Measurements from ENCODE around the gene CCDC138.
"Not testable (repeated sequence)": the region's sequence is repeated elsewhere in the genome, so short reads cannot be mapped to it uniquely, and the experiment has no call there.

CCDC138 gene, protein sequence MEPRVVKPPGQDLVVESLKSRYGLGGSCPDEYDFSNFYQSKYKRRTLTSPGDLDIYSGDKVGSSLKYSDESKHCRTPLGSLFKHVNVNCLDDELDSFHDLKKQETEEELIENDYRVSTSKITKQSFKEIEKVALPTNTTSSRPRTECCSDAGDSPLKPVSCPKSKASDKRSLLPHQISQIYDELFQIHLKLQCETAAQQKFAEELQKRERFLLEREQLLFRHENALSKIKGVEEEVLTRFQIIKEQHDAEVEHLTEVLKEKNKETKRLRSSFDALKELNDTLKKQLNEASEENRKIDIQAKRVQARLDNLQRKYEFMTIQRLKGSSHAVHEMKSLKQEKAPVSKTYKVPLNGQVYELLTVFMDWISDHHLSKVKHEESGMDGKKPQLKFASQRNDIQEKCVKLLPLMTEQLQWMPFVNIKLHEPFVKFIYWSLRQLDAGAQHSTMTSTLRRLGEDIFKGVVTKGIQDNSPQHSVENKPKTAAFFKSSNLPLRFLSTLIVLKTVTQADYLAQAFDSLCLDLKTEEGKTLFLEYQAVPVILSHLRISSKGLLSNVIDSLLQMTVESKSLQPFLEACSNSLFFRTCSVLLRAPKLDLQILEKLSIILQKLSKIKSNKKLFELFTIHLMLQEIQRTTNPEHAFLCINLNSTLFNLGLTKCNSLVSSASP

DNA sequence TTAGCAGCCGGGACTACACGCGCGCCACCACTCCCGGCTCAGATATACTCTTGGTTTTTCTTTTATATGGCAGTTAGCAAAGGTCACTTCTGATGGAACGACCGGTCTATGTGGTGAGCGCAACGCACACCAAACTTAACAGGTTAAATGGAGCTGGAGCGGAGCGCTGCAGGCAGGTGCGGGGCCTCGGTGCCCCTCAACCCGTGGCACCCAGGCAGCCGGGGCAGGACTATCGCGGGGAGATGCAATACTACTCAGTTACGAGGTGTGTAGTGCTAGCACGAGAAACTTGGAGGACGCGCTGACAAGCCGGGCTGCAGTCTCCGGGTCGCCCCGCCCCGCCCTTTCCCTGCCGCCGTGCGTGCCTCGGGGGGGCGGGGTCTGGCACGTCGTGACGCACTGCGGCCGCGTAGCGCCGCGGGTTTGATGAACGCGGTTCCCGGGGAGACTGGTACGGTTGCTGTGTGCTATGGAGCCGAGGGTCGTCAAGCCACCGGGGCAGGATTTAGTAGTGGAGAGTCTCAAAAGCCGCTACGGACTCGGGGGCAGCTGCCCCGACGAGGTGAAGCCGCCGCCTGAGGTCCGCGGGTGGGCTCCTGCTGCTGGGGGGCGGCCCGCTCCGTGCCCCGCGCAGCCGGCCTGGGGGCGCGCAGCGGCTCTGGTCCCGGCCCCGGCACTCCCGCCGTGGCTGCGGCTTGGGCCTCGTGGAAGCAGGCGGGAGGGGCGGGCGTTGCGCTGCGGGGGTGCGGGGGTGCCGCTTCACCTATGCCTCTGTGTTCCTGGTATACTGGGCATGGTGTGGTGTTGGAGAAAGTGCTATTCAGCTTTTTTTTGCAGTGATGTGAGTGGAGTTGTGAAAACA, at the start of gene CCDC138:
Gene CCDC138, plus strand, starts transcription at position 418 of the 862 bp plus-strand sequence. Its CDS starts 52 bp downstream, at position 470.
- in situ Hi-C loops (cut with MboI; ENCODE audit: low pct_unique_long_range_greater_than_20kb, low sequenced_read_pairs): no loop called here
- peak; percentile 92 for DNase-seq

DNA sequence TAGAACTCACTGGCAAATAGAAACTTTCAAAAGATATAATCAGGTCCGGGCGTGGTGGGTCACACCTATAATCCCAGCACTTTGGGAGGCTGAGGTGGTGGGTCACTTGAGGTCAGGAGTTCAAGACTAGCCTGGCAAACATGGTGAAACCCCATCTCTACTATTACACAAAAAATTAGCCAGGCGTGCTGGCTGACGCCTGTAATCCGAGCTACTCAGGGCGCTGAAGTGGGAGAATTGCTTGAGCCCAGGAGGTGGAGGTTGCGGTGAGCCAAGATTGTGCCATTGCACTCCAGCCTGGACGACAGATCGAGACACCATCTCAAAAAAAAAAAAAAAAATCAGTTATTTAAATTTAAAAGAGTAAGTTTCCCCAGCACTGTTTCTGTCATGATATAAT, 28.6 kb upstream of the CCDC138 start:
- in situ Hi-C loops (cut with MboI; ENCODE audit: low pct_unique_long_range_greater_than_20kb, low sequenced_read_pairs); DNase-seq: not testable (repeated sequence)

DNA sequence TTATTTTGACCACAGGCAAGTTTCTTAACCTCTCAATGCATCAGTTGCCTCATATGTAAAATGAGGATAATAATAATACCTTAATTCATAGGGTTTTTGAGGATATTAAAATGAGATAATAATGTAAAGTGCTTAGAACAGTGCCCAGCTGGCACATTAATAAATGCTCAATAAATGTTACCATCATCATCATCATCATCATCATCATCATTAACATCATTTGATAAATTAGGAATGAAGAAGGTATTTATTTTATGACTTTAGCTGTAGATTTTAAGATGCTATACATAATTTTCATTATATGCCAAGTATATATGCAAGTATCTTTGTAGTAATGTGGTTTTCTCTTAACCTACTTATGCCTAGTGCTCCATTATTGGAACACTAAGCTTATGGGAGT, 24.0 kb upstream of the CCDC138 start:
- in situ Hi-C loops (cut with MboI; ENCODE audit: low pct_unique_long_range_greater_than_20kb, low sequenced_read_pairs); DNase-seq: not testable (repeated sequence)

DNA sequence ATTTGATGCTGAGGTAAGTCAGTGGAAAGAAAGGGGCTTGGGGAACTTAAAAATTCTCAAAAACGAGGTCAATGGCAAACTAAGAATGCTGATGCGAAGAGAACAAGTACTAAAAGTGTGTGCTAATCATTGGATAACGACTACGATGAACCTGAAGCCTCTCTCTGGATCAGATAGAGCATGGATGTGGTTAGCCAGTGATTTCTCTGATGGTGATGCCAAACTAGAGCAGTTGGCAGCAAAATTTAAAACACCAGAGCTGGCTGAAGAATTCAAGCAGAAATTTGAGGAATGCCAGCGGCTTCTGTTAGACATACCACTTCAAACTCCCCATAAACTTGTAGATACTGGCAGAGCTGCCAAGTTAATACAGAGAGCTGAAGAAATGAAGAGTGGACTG, 19.9 kb upstream of the CCDC138 start:
- DNase-seq; in situ Hi-C loops (cut with MboI; ENCODE audit: low pct_unique_long_range_greater_than_20kb, low sequenced_read_pairs): not testable (repeated sequence)

DNA sequence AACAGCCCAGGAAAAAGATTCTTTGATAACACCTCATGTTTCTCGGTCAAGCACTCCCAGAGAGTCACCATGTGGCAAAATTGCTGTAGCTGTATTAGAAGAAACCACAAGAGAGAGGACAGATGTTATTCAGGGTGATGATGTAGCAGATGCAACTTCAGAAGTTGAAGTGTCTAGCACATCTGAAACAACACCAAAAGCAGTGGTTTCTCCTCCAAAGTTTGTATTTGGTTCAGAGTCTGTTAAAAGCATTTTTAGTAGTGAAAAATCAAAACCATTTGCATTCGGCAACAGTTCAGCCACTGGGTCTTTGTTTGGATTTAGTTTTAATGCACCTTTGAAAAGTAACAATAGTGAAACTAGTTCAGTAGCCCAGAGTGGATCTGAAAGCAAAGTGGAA, 18.7 kb upstream of the CCDC138 start:
- in situ Hi-C loops (cut with MboI; ENCODE audit: low pct_unique_long_range_greater_than_20kb, low sequenced_read_pairs): not testable (repeated sequence)

DNA sequence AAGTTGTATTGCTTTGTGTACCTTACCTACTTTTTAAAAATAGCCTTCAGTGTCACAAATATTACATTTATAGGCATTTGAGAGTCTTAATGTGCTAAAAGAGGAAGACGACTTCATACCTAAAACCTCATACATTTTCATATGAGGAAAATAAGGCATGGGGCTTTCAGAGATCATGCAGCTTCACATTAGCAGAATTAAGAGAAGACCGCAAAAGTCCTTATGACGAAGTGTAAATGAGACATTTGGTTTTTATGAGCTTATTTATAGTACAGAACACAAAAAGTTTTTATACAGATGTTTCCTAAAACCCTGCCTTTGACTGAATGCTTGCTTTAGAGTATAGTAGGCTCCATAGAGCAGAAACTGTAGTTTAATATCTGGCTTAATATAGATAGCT, 10.1 kb upstream of the CCDC138 start:
- no peak for DNase-seq
- in situ Hi-C loops (cut with MboI; ENCODE audit: low pct_unique_long_range_greater_than_20kb, low sequenced_read_pairs): no loop called here

More for the DNA sequence above, 18.7 kb upstream of the CCDC138 start:
- not testable (repeated sequence) for DNase-seq

DNA sequence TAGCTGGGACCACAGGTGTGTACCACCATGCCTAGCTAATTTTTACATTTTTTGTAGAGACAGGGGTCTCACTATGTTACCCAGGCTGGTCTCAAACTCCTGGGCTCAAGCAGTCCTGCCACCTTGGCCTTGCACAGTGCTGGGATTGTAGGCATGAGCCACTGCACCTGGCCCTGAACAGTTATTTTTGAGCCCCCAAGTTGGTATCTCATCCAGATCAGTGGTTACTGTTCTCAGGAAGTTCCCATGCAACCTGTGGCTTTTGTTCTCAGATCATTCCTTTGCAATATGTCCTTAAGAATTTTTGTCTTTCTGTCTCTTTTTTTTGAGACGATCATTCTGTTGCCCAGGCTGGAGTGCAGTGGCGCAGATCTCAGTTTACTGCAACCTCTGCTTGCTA, 7.7 kb upstream of the CCDC138 start:
- in situ Hi-C loops (cut with MboI; ENCODE audit: low pct_unique_long_range_greater_than_20kb, low sequenced_read_pairs): no loop called here
- no peak for DNase-seq

DNA sequence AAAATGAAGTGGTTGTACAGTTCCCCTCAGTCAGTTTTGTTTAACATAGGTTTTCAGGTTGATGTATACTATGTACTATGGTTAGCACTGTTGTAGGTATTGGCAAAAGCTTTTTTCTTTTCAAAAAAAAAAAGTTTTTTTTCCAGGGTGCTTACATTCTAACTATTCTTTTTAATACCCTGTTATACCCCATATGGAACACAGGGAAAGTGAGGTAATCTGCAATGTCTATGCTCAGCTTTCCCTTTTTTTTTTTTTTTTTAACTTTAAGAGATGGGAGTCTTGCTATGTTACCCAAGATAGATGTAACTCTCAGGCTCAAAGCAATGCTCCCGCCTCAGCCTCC, 590 bp upstream of the CCDC138 start:
- in situ Hi-C loops (cut with MboI; ENCODE audit: low pct_unique_long_range_greater_than_20kb, low sequenced_read_pairs): no loop called here
- DNase-seq: no peak

DNA sequence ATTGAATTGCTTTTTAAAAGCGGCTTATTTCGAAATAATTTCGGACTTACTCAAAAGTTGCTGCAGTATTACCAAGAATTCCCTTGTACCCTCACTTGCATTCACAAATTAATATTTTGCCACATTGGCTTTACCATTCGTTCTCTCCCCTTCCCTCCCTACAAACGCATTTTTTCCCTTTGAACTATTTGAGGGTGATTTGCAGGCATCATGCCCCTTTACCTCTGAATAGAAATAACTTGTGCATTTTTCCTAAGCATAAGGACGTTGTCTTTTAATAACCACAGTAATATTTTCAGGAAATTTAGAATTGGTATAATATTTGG, 608 bp downstream of the CCDC138 start:
- in situ Hi-C loops (cut with MboI; ENCODE audit: low pct_unique_long_range_greater_than_20kb, low sequenced_read_pairs): no loop called here
- no peak for DNase-seq

DNA sequence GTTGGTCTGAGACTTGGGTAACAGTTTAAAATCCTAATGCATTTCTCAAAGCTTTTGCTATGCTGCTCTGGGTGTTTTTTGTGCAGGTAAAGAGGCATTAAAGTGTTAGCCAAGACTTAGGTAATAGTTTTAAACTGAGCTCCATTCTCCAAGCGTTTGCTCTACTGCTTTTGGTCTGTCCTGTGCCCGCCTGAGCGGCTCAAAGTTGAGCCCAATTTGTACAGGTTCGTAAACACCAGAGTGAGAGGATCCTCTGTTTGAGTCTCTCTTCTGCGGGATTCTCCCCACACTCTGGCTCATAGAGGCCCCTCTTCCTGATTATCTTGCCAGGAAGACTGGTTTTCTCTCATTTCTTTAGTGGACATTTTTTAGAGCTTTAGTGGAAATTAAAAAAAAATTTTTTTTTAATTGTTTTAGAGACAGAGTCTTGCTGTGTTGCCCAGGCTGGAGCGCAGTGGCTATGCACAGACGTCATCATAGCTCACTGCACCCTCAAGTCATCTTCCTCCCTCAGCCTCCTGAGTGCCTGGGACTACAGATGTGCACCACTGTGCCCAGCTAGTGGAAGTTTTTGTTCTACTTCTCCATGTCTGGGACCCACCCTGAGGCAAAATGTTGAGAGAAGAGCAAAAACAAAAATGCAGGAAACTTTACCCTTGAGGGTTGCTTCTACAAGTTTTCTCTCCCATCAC, 16.6 kb downstream of the CCDC138 start:
- in situ Hi-C loops (cut with MboI; ENCODE audit: low pct_unique_long_range_greater_than_20kb, low sequenced_read_pairs): no loop called here
- no peak for DNase-seq

DNA sequence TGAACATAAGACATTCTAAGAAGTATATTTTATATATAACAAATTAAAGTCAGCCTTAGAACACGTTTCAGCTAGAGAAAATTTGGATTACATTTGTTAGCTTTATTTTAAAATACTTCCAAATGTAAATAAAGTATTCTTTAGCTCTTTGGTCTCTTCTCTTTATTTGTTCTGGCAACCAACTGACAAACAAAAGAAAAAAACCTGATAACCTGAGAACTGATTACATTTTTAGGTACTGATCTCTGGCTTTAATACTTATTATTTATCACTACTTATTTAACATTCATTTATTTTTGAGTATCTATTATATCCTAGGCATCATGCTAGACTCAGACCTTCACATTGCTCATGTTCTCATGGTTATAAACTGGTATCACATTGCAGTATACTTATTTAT, 18.5 kb downstream of the CCDC138 start:
- in situ Hi-C loops (cut with MboI; ENCODE audit: low pct_unique_long_range_greater_than_20kb, low sequenced_read_pairs): no loop called here
- DNase-seq: no peak

DNA sequence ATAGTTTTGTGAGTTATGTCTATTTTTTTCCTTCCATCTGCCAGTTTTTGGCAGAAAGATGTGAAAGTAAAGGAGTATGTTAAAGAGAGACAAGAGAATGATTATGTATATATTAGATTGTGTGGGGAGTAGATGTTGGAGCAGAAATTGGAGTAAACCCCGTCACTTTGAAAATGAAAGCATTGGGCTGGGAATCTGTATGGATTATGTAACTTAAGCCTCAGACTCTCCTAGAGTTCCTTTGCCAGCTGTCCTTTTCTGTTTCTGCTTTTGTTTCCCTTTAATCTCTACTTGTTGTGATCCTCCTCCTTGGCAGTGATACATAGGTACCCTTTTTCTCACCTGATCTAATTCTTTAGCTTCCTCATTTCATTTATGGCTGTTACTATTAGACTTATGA, 19.2 kb downstream of the CCDC138 start:
- in situ Hi-C loops (cut with MboI; ENCODE audit: low pct_unique_long_range_greater_than_20kb, low sequenced_read_pairs): no loop called here
- DNase-seq: no peak

DNA sequence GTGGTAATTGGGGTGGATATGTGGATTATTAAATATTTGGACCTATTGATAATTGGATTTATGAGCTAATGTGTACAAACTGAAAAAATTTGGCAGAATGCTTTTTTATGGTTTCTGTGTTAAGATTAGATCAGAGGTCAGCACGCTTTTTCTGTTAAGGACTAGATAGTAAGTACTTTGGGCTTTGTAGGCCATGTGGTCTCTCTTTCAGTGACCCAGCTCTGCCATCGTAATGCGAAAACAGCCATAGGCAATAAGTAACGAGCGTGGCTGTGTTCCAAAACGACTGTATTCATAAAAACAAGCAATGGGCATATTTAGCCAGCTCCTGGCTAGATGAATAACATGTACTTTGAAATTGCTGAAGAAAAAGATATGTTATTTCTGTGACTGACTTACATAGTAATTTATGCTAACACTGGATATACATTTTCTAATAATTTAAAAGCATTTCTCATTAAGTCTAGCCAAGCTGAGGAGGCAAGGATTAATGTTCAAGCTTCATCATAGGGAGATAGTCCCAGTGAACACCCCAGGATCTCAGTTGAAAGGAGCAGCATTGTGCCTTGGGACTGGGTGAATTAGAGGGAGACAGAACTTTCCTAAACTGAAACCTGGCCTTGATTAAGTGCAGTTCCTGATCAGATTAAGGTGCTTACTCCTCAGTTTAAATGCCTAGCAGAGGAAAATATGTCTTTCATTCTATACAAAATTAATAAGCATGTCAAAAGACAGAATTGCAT, 20.0 kb downstream of the CCDC138 start:
- DNase-seq: no peak
- in situ Hi-C loops (cut with MboI; ENCODE audit: low pct_unique_long_range_greater_than_20kb, low sequenced_read_pairs): no loop called here

DNA sequence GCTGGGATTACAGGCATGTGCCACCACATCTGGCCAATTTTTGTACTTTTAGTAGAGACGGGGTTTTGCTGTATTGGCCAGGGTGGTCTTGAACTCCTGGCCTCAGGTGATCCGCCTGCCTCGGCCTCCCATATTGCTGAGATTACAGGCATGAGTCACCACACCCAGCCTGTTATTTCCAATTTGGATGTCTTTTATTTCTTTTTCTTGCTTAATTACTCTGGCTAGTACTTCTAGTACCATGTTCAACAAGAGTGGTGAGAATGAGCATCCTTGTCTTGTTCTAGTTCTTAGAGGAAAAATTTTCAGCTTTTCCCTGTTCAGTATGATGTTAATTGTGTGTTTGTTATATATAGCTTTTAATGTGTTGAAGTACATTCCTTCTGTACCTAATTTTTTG, 23.4 kb downstream of the CCDC138 start:
- in situ Hi-C loops (cut with MboI; ENCODE audit: low pct_unique_long_range_greater_than_20kb, low sequenced_read_pairs): no loop called here
- no peak for DNase-seq

DNA sequence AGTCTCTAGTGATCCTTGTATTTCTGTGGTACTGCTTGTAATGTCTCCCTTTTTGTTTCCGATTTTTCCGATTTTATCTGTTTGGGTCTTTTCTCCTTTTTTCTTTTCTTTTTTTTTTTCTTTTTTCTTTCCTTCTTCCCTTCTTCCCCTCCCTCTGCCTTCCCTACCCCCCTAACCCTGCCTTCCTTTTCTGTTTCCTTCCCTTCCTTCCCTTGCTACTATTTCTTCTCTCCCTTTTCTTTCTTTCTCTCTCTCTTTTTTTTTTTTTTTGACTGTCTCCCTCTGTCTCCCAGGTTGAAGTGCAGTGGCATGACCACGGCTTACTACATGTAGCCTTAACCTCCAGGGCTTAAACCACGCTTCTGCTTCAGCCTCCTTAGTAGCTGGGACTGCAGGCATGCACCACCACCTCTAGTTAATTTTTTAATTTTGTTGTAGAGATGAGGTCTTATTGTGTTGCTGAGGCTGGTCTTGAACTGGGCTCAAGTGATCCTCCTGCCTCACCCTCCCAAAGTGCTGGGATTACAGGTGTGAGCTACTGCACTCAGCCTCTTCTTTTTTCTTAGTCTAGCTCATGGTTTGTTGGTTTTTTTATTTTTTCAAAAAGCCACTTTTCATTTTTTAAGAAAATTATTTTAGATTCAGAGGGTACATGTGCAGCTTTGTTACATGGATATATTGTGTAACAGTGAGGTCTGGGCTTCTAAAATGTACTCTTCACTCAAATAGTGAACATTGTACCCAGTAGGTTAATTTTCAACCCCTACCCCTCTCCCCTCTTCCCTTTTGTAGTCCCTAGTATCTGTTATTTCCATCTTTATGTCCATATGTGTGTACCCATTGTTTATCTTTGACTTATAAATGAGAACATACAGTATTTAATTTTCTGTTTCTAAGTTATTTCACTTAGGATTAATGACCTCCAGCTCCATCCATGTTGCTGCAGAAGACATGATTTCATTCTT, 24.7 kb downstream of the CCDC138 start:
- in situ Hi-C loops (cut with MboI; ENCODE audit: low pct_unique_long_range_greater_than_20kb, low sequenced_read_pairs): no loop called here
- no peak for DNase-seq

DNA sequence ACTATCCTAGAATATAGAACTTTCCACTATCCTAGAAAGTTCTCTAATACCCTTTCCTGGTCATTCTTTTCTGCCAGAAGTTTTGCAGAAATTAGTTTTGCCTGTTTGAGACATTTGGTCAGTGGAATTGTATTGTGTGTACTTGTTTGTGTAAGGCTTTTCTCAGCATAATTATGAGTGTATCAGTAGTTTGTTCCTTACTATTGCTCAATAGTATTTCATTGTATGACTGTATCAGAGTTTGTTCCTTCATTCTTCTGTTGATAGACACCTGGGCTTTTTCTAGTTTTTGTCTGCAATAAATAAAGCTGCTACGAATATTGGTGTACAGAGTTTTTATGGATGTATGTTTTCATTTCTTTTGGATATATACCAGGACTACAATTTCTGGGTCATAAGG, 27.2 kb downstream of the CCDC138 start:
- in situ Hi-C loops (cut with MboI; ENCODE audit: low pct_unique_long_range_greater_than_20kb, low sequenced_read_pairs): no loop called here
- no peak for DNase-seq

DNA sequence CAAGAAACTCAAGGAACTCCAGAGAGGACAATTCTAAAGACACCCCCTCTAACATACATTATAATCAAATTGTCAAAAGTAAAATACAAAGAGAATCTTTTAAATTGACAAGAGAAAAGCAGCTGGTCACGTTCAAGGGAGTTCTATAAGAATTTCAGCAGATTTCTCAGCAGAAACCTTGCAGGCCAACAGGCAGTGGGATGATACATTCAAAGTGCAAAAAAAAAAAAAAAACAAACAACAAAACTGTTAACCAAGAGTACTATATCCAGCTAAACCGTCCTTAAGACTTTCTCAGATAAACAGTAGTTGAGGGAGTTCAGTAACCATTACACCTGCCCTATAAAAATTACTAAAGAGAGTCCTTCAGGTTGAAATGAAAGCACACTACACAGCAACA, 33.9 kb downstream of the CCDC138 start:
- no peak for DNase-seq
- in situ Hi-C loops (cut with MboI; ENCODE audit: low pct_unique_long_range_greater_than_20kb, low sequenced_read_pairs): no loop called here

DNA sequence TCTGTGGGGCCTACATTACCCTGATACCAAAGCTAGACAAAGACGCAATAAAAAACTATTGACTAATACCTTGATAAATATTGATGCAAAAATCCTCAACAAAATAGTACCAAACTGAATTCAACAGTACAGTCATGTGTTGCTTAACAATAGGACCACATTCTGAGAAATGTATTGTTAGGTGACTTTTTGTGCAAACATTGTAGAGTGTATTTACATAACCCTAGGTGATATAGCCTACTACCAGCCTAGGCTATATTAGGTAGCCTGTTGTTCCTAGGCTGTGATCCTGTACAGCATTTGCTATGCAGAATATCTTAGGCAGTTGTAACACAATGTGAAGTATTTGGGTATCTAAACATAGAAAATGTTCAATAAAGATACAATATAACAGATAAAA, 36.7 kb downstream of the CCDC138 start:
- DNase-seq: no peak

More for the DNA sequence above, 36.7 kb downstream of the CCDC138 start:
- in situ Hi-C loops (cut with MboI; ENCODE audit: low pct_unique_long_range_greater_than_20kb, low sequenced_read_pairs): no loop called here

All from KBM-7 (cell line).